PC-9 (cell line): Measurements from ENCODE around the gene GH2.
A peak's percentile ranks its signal among the peaks of the same experiment; 100 is the strongest.

Experiments used
- EZH2 ChIP-seq: fragments of 200-600 bp; sonication (generic); IDR thresholded peaks from 2 replicates; pipeline ENCODE4 v1.8.0; 2017; ENCODE audit warnings: antibody characterized with exemption, low read depth
- TF ChIP-seq, protein P1 (sequence below): fragments of 200-600 bp; sonication (generic); conservative IDR thresholded peaks from 2 replicates; pipeline ENCODE4 v1.6.1; 2017; ENCODE audit warnings: mixed run types, antibody characterized with exemption, mild to moderate bottlenecking, moderate library complexity

DNA sequence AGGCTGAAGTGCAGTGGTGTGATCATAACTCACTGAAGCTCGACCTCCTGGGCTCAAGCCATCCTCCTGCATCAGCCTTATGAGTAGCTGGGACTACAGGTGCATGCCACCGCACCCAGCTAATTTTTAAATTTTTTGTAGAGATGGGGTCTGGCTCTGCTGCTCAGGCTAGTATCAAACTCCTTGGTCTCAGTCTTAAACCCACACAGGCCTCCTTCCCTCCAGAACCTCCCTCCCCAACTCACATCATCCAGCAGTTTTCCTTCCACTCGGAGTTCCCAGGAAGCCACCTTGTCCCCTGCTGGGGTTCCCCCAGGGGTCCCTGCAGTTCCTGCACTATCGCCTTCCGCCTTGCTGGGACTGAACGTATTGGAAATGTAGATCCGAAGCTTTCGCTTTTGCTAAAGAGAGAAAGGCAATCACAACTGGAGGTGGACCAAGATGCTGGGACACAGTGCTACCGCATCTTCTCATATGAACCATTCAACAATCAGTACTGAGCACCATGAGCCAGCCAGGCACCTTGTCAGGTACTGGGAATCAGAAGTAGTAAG lies 46.5 kb downstream of the GH2 start:
- TF ChIP-seq, protein P1, sequence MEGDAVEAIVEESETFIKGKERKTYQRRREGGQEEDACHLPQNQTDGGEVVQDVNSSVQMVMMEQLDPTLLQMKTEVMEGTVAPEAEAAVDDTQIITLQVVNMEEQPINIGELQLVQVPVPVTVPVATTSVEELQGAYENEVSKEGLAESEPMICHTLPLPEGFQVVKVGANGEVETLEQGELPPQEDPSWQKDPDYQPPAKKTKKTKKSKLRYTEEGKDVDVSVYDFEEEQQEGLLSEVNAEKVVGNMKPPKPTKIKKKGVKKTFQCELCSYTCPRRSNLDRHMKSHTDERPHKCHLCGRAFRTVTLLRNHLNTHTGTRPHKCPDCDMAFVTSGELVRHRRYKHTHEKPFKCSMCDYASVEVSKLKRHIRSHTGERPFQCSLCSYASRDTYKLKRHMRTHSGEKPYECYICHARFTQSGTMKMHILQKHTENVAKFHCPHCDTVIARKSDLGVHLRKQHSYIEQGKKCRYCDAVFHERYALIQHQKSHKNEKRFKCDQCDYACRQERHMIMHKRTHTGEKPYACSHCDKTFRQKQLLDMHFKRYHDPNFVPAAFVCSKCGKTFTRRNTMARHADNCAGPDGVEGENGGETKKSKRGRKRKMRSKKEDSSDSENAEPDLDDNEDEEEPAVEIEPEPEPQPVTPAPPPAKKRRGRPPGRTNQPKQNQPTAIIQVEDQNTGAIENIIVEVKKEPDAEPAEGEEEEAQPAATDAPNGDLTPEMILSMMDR, result peak; percentile 24; the same call in 1 of the 2 replicates
- no peak for TF ChIP-seq EZH2
